ENCODE measurements around the gene SERINC2.
"Not testable (repeated sequence)": the region's sequence is repeated elsewhere in the genome, so short reads cannot be mapped to it uniquely, and the experiment has no call there.

DNA sequence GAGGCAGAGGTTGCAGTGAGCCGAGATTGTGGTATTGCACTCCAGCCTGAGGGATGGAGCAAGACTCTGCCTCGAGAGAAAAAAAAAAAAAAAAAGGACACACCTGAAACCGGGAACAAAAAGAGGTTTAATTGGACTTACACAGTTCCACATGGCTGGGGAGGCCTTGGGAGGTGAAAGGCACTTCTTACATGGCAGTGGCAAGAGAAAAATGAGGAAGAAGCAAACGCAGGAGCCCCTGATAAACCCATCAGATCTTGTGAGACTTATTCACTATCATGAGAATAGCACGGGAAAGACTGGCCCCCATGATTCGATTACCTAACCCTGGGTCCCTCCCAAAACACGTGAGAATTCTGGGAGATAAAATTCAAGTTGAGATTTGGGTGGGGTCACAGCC lies 61.6 kb downstream of the SERINC2 start:
- TF ChIP-seq, protein P1, sequence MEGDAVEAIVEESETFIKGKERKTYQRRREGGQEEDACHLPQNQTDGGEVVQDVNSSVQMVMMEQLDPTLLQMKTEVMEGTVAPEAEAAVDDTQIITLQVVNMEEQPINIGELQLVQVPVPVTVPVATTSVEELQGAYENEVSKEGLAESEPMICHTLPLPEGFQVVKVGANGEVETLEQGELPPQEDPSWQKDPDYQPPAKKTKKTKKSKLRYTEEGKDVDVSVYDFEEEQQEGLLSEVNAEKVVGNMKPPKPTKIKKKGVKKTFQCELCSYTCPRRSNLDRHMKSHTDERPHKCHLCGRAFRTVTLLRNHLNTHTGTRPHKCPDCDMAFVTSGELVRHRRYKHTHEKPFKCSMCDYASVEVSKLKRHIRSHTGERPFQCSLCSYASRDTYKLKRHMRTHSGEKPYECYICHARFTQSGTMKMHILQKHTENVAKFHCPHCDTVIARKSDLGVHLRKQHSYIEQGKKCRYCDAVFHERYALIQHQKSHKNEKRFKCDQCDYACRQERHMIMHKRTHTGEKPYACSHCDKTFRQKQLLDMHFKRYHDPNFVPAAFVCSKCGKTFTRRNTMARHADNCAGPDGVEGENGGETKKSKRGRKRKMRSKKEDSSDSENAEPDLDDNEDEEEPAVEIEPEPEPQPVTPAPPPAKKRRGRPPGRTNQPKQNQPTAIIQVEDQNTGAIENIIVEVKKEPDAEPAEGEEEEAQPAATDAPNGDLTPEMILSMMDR (IDR thresholded peaks at IDR 0.05 in 8 of 11, conservative IDR thresholded peaks at IDR 0.05 in 3 of 11): not testable (repeated sequence)
- not testable (repeated sequence) for TF ChIP-seq POLR2A, POLR2AphosphoS5 (IDR thresholded peaks at IDR 0.05)

All from spleen (tissue), 7 donors.